IPS-18c (cell line): ENCODE results near the gene TNS4.

Experiments used
- H3K4me3 ChIP-seq: 2 replicates; pipeline ENCODE4 v1.7.0; 2013; ENCODE audit warnings: low read depth, mild to moderate bottlenecking, low read length, moderate library complexity; ENCODE audit not compliant: insufficient read depth
- H3K9me3 ChIP-seq: one replicate; pipeline ENCODE4 v1.6.1; 2013; ENCODE audit warnings: mild to moderate bottlenecking, low read length, moderate library complexity; ENCODE audit not compliant: control insufficient read depth, insufficient read depth

TNS4 gene

DNA sequence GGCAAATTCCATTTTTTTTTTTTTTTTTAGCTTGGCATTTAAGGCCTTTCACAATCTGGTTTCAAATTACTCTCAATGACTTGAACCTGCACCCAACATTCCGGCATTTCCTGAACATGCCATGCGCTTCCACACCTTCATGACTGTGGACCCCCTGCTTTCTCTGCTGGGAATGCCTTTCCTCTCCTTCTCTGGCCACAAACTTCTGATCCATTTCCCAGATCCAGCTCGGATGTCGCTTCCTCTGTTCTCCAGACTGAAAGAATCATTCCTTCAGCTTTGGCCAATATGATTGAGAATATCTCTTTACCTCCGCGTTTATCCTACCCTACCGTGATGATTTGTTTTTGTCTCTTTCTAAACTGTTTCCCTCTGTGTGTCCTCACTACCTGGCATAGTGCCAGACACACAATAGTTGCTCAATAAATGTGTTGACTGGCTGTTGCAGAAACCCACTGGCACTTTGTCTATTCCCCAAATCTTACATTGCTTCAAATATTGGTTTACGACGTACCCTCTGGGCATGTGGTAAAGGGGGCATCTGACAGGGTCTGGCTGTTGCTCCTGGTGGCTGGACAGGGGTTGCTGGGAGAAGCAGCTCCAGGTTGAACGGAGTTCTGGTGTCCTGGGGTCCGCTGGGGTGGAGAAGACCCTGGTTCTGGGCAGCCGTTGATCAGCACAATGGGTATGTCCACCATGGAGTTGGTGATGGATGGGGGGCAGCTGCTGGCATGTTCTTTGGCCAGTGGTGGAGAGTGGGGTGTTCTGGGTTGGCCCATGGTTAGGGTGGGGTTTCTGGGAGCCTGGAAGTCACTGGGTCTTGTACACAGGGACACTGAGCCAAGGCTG, 14.7 kb downstream of the TNS4 start:
- Histone ChIP-seq H3K4me3 (no peak overlapping the region), H3K9me3 (no peaks in the 10 kb centered on the region)

DNA sequence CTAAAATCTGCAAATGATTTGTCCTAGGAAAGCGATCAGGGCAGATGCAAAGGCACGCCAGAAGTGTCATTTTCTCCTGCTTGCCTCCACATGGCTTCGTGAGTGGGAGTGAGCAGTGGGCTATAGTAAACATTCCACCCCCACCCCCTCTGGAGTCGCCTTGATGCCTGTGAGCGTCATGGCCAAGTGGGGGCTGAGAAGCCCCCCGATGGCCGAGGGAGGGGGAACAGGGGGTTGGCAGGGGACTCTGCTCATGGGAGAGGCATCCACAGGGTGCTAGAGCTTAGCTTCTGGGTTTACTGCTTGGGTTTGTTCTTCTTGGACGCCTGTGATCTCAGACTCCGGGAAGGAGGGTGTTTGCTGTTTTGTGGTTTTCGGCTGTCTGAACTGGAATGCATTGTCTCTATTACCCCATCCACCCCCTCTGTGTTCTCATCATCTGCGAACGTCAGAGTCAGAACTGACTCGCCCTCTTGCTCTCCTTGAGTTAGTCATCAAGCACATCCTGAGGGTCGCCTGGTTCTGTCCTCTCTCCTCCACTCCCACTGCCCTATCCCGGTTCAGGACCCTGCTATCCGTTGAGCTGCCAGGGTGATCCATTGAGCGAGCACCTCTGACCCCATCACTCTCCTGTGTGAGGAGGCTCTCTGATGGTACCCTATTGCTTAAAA, 15.4 kb downstream of the TNS4 start:
- Histone ChIP-seq H3K4me3 (no peak overlapping the region), H3K9me3 (no peaks in the 10 kb centered on the region)

DNA sequence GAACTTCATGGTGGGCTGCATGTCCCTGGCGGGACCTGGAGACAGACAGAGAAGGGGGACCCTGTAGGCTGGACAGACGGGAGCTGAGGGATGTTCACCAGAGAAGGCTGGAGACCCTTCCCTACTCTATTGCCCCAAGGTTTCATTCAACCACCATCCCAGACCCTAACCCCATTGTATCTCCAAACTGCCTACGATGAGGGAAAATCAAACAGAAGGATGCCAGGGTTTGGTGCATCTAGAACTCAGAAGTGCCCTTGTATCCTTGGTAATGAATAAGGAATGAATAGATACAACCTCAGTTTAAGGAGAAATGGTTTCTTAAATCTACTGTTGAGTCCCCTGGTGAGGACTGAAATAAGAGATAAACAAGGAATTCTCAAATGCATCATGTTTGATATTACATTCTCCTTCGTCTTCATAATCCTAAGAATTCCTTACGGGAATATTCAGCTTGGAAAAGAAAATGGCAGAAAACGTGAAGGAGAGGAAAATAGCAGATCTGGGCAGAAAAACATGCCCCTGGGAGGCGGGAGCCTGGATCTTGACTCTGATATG, 16.4 kb downstream of the TNS4 start:
- no peak overlapping the region for H3K4me3 ChIP-seq

DNA sequence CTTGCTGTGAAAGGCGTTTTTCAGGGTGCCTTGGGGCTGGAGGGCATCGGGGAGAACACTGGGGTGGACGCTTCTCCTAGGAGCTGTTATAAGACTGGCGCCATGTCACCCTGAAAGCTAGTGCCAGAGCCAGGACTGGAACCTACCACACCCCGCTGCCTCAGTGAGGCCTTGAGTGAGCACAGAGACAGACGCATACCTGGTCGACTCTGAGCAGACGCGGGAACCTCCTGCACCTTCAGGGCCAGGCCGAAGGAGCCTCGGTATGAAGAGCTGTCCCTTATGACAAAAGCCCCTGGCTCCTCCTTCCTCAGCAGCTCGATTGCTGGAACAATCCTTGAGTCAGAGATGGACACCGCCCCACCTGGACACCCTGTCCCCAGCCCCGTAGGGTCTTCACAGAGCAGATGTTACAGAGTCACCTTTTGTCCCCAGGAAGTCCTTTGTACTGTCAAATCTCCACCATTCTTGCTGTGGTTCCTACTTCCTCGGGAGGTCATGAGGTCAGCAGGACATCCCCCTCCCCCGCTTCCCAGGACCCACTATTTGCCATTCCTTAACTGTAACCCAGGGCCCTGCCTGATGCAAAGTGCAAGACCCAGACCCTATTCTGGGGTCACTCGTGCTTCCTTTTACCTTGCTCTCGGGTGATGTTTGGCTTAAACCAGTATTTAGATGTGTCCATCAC, 17.0 kb downstream of the TNS4 start:
- H3K9me3 ChIP-seq: no peaks in the 10 kb centered on the region

More for the DNA sequence above, 16.4 kb downstream of the TNS4 start:
- H3K9me3 ChIP-seq: no peaks in the 10 kb centered on the region

DNA sequence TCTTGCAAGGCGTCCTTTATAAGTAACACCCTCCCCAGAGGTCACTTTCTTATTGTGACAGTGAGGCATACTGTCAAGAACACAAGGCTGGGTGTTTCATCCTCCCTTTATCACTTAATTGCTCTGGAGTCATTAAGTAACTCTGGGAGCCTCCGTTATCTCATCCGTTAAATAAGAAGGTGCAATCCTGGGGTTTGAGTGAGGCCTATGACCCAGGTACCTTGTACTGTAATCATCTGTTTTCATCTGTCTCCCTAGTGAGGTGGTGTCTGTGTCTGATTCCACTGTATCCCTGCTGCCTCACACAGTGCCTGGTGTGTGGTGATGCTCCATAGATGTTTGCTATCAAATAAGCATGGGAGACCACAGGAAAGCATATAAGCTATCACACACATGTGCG, 17.7 kb downstream of the TNS4 start:
- no peaks in the 10 kb centered on the region for H3K9me3 ChIP-seq
- no peak overlapping the region for H3K4me3 ChIP-seq

More for the DNA sequence above, 17.0 kb downstream of the TNS4 start:
- no peak overlapping the region; the same call in 1 of the 2 replicates for H3K4me3 ChIP-seq

DNA sequence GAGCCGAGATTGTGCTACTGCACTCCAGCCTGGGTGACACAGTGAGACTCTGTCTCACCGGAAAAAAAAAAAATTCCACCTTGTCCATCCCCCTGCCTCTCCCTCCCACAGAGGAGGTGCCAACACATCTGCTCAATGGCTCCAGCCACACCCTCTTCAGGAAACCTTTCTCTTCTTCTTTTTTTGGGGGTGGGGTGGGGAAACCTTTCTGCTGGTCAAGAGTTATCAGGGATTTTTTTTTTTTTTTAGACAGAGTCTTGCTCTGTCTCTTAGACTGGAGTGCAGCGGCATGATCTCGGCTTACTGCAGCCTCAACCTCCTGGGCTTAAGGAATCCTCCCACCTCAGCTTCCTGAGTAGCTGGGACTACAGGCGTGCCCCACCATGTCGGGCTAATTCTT, 18.7 kb downstream of the TNS4 start:
- H3K9me3 ChIP-seq: no peaks in the 10 kb centered on the region
- no peak overlapping the region for H3K4me3 ChIP-seq

DNA sequence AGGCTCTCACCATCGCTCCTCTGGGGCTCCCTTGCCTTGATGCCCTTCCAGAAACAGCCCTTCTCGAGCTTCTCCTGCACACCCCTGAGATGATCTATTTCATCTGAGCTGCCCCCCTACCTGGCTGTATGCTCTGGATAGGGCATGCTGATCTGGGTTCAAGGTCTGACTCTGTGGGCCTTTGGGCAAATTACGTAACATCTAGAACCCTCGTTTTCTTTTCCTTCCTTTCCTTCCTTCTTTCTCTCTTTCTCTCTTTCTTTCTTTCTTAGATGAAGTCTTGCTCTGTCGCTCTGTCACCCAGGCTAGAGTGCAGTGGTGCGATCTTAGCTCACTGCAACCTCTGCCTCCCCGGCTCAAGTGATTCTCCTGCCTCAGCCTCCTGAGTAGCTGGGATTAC, 20.3 kb downstream of the TNS4 start:
- Histone ChIP-seq H3K9me3 (no peaks in the 10 kb centered on the region), H3K4me3 (no peak overlapping the region)

DNA sequence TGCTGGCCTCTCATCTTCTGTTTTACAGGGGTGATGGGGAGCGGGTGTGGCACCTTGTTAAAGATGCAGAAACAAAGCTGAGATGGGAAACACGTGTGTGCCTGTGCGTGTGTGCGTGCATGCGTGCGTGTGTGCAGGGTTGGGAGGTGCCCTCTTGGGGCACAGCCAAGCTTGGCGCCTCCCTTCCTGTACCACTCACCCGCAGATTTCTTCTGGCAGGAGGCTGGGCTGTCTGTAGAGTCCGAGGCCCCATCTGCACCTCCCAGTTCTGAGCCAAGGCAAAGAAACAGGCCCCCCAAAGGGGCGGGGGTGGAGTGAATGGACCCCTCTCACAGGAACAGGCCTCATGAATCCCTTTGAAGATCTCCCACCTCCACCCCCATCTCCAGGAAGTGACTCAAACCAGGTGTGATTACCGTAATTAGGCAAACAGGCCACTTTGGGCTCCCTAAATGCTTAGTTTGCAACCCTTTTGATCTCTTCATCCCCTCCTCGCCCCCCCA, 20.9 kb downstream of the TNS4 start:
- H3K4me3 ChIP-seq: peak overlapping the region; percentile 34; the same call in 1 of the 2 replicates
- H3K9me3 ChIP-seq: no peaks in the 10 kb centered on the region

DNA sequence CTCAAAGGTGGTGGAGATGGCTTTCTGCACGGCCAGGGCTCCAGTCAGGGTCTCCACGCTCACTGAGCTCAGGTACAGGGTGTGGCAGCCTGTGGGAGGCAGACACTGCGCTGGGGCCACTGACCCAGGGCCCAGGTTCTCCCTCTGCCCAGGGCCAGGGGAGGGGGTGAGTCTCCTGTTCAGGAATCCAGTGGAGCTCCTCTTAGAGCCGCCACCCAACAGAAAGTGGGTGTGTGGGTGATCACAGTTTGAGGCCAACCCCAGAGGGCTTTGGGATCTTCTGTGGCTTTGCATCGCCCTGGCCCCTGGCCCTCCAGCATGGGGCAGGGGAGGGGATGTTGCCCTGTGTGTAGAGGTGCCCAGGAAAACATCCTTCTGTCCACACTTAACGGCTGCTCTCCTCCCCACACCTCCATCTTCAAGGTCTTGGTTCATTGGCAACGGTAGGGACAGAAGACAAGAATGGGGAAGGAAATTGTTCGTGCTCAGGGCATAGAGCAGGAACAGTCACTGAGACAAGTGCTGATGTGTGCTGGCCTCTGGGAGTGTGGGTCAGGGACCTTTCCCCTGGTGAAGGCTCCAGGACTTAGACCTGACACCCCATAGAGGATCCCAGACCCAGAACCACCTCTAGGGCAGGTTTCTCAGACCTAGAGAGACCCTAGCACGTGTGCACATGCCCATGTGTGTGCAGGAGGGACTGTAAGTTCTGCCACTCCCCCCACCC, 21.5 kb downstream of the TNS4 start:
- Histone ChIP-seq H3K9me3 (no peaks in the 10 kb centered on the region), H3K4me3 (no peak overlapping the region)

DNA sequence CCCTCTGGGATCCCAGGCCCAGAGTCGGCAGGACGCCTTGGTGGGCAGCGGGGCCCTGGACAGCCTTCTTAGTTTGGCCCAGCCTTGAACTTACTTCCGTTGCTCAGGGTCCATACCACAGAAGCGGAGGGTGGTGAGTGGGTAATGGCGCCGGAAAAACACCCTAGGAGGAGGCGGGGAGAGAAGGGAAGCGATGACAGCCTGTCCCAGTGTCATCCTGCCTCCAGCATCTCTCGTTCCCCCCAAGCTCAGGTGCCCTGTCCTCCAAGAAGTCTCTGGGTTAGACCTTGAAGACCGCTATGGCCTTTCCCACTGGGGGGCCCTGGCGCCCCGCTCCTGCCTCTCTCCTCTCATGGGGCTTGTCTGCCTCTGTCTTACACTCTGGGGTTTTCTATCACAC, 22.9 kb downstream of the TNS4 start:
- no peaks in the 10 kb centered on the region for H3K9me3 ChIP-seq

DNA sequence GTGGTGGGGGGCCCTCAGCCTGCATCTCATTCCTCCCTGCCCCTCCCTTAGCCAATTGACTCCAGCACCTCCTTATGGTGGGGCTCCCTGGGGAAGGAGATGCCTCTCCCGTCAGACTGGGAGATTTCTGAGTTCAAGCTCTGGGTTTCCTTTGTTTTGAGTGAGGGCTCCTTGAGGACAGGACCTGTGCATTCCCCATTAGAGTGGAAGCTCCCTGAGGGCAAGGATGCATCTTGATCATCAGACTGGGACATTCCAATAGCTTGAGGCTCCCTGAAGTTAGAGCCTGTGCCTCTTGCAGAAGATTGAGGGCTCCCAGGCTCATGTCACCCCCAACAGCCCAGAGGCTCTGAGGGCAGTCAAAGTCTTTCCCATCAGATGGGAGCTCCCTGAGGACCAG, 23.6 kb downstream of the TNS4 start:
- H3K9me3 ChIP-seq: peaks cover 3% of the 10 kb centered on the region
- H3K4me3 ChIP-seq: no peak overlapping the region

More for the DNA sequence above, 22.9 kb downstream of the TNS4 start:
- H3K4me3 ChIP-seq: no peak overlapping the region

DNA sequence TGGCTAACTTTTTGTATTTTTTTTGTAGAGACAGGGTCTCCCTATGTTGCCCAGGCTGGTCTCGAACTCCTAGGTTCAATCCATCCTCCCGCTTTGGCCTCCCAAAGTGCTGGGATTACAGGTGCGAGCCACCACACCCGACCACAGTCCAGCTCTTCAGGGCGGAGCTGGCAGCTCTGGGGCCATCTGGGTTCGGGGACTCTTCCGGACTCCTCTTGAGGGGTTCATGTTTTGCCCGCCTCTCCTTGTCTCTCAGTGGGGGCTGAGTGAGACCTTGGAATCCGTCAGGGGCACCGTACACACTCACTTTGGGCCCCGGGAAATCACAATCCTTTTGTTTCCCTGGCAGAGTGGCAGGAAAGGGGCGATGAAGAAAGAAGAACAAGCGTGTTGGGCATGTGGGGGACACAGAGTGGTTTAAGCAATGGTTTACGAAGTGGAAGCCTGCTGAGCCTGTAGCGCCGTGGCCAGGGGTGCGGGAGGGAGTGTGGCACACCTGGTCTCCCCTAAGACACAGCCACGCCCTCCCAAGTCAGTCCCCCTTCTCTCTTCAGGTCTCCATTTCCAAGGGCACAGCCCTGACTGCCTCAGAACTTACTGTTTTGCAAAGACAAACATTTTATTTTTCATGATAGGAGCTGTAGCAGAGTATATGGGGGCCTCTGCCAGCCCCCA, 26.1 kb downstream of the TNS4 start:
- no peak overlapping the region for H3K4me3 ChIP-seq
- H3K9me3 ChIP-seq: peaks cover 3% of the 10 kb centered on the region

DNA sequence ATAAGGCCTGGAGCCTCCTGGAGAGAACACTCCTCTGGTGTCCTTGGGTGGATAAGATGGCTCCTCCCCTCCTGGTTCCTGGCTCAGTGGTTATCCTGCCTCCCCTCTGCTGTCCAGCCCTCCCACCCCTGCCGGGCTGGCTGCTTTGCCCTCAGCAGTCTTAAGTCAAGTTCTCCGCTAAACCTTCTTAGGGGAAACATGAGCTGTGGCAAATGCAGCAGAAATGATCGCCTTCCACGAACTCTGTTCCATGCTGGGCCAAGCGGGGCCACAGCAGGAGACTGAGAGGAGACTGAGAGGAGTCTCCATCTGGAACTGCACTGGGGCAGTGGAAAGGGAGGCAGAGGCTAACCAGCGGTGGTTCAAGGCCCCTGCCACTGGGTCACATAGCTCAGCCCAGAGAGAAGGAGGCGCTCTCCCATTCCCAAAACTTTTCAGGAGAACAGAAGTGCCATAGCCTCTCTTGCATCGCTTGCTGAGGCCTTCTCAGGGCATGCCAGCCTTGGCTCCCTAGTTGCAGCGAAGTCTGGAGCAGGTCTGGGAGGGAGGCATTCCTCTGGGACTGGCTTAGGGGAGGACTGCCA, 26.9 kb downstream of the TNS4 start:
- Histone ChIP-seq H3K4me3 (no peak overlapping the region), H3K9me3 (peaks cover 3% of the 10 kb centered on the region)

DNA sequence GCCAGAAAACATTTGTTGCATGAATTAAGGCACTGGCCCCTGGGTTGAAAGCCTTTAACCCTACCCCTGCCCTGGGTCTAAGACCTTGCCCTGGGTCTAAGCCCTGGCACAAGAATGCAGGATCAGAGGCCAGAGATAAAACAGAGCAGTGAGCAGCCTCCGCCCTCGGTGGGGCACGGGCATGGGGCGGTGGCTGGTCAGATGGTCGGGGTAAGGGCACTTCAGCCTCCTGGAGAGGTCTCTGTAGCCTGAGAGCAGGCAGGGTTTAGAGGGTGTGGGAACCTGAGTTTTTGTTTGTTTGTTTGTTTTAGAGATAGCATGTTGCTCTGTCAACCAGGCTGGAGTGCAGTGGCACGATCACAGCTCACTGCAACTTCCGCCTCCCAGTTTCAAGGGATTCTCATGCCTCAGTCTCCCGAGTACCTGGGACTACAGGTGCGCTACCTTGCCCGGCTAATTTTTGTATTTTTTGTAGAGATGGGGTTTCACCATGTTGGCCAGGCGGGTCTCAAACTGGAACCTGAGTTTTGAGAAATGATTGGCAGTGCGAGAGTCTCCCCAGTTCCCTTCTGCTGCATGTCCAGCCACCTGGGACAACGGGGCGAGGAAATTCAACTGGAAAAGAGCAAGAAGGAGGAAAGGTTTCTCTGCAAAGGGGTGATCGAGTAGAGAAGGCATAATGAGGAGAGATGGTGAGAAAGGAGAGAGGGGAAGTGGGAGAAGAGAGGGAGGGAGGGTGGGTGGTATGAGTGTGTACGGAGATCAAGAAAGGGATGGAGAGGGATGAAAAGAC, 27.7 kb downstream of the TNS4 start:
- H3K9me3 ChIP-seq: peaks cover 3% of the 10 kb centered on the region
- H3K4me3 ChIP-seq: no peak overlapping the region

DNA sequence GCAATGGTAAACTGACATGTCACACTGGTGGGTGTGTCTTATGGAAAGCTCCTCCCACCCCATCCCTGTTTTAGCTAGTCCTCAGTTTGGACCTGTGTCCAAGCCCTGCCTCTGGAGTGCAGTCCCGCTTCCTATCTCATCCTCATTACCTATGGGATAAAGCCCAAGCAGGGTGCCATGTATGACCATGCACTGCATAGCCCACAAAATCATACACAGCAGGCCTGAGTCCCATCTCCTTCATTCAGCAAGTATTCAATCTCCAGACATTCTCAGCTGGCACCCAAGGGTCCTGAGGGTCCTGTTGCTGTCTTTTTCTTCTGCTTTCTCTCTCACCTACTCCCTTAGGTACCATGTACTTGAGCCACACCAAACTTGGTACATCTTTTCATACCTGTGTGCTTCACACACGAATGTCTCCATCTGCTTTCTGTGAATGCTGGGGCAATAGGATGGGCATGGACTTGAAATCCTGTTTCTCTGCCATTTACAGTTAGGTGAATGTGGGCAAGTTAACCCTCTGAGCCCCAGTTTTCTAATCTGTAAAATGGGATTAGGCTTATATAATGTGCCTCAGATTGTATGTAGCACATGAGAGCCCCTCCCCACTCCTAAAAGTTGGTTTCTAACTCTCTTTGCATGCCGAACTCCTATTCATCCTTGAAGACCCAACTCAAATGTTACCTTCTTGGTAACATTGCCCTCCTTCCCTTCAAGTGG, 28.5 kb downstream of the TNS4 start:
- H3K9me3 ChIP-seq: peaks cover 3% of the 10 kb centered on the region
- no peak overlapping the region for H3K4me3 ChIP-seq
